T-helper 9 cell (primary cell): ENCODE measurements around the gene SLC39A9.
"Not testable (repeated sequence)": the region's sequence is repeated elsewhere in the genome, so short reads cannot be mapped to it uniquely, and the experiment has no call there.

Experiments used
- DNase-seq: peaks from one replicate; pipeline ENCODE4 v3.0.0-alpha.2; 2020

The SLC39A9 gene

GRCh38 chr14:69428289-69428998 is 30.0 kb downstream of the SLC39A9 start:
- no peak for DNase-seq

- no peak for DNase-seq
These were observed 31.2 kb downstream of the SLC39A9 start for GRCh38 chr14:69429643-69430042.

GRCh38 chr14:69430306-69430939 is 31.9 kb downstream of the SLC39A9 start:
- no peak for DNase-seq

GRCh38 chr14:69432364-69432763 is 33.9 kb downstream of the SLC39A9 start:
- DNase-seq, result no peak

GRCh38 chr14:69439521-69440270 is 41.2 kb downstream of the SLC39A9 start:
- DNase-seq, result no peak

- no peak for DNase-seq
These were observed 43.5 kb downstream of the SLC39A9 start for GRCh38 chr14:69441948-69442347.

GRCh38 chr14:69443296-69443805 is 44.9 kb downstream of the SLC39A9 start:
- DNase-seq, result no peak

GRCh38 chr14:69449216-69449615 is 50.7 kb downstream of the SLC39A9 start:
- DNase-seq, result no peak

GRCh38 chr14:69451941-69452340 is 53.4 kb downstream of the SLC39A9 start:
- DNase-seq, result no peak

- DNase-seq, result no peak
These were observed 59.9 kb downstream of the SLC39A9 start for GRCh38 chr14:69458350-69458749.

- no peak for DNase-seq
These were observed 60.6 kb downstream of the SLC39A9 start for GRCh38 chr14:69459122-69459521.

- peak; percentile 16 for DNase-seq
These were observed 61.7 kb downstream of the SLC39A9 start for GRCh38 chr14:69460093-69460701.

- DNase-seq, result no peak
These were observed 65.9 kb downstream of the SLC39A9 start for GRCh38 chr14:69464379-69464778.

GRCh38 chr14:69464829-69465228 is 66.3 kb downstream of the SLC39A9 start:
- no peak for DNase-seq

- no peak for DNase-seq
These were observed 70.5 kb downstream of the SLC39A9 start for GRCh38 chr14:69468949-69469348.

GRCh38 chr14:69471436-69471835 is 72.9 kb downstream of the SLC39A9 start:
- no peak for DNase-seq

GRCh38 chr14:69471916-69472315 is 73.4 kb downstream of the SLC39A9 start:
- no peak for DNase-seq

GRCh38 chr14:69473260-69473659 is 74.8 kb downstream of the SLC39A9 start:
- no peak for DNase-seq

- DNase-seq, result no peak
These were observed 75.5 kb downstream of the SLC39A9 start for GRCh38 chr14:69473946-69474345.

- no peak for DNase-seq
These were observed 76.8 kb downstream of the SLC39A9 start for GRCh38 chr14:69475194-69475818.

- not testable (repeated sequence) for DNase-seq
These were observed 78.4 kb downstream of the SLC39A9 start for GRCh38 chr14:69476824-69477450.

- not testable (repeated sequence) for DNase-seq
These were observed 79.6 kb downstream of the SLC39A9 start for GRCh38 chr14:69478055-69478454.
